GM12801 (cell line): Measurements from ENCODE around the gene SLC16A1.

Experiments
- TF ChIP-seq, protein P1 (sequence below): IDR thresholded peaks from one replicate; pipeline ENCODE4 v1.5.1; 2011; ENCODE audit warnings: control low read depth; ENCODE audit not compliant: insufficient read length; ENCODE audit errors: extremely low read depth

Gene SLC16A1

GRCh38 chr1:112981426-112981825, 25.4 kb upstream of the SLC16A1 start:
- TF ChIP-seq, protein P1, sequence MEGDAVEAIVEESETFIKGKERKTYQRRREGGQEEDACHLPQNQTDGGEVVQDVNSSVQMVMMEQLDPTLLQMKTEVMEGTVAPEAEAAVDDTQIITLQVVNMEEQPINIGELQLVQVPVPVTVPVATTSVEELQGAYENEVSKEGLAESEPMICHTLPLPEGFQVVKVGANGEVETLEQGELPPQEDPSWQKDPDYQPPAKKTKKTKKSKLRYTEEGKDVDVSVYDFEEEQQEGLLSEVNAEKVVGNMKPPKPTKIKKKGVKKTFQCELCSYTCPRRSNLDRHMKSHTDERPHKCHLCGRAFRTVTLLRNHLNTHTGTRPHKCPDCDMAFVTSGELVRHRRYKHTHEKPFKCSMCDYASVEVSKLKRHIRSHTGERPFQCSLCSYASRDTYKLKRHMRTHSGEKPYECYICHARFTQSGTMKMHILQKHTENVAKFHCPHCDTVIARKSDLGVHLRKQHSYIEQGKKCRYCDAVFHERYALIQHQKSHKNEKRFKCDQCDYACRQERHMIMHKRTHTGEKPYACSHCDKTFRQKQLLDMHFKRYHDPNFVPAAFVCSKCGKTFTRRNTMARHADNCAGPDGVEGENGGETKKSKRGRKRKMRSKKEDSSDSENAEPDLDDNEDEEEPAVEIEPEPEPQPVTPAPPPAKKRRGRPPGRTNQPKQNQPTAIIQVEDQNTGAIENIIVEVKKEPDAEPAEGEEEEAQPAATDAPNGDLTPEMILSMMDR = no peak

DNA sequence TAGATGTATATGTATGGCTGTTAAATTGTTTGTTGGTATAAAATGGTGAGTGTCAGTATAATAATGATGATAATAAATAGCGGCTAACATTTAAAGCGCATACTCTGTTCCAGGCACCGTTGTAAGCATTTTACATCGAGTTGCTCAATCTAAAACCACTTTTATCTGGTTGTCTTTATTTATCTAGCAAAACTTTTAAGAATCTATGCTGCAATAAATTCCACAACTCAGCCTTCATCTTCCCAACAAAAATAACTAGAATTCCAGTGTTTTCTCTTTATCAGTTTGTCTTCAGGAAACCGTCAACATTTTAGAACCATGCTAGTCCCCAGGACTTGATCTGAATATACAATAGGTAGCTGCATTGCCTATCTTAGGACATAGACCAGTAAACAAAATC, 19.3 kb upstream of the SLC16A1 start:
- TF ChIP-seq, protein P1 = no peak

DNA sequence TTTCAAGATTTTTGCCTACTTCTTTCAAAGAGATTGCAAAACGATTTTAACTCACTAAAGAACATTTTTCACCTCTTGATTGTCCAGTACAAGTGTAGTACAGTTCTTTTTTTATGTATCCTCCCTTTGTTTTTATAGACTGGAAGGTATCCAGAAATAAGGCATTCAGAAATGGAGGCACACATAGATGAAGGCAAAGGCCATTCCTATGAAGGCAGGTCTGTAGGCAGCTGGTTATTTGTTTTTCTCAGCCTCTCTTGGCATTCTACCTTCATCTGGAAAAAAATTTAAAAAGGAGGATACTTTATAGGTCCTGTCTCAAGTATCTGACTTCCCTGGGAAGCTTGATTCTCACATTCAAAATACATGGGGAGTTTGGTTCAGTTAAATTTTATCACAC, 18.6 kb upstream of the SLC16A1 start:
- TF ChIP-seq, protein P1 = no peak

GRCh38 chr1:112973788-112974187, 17.8 kb upstream of the SLC16A1 start:
- TF ChIP-seq, protein P1 = no peak

- TF ChIP-seq, protein P1 = no peak
Measured at GRCh38 chr1:112971006-112971405, 15.0 kb upstream of the SLC16A1 start.

DNA sequence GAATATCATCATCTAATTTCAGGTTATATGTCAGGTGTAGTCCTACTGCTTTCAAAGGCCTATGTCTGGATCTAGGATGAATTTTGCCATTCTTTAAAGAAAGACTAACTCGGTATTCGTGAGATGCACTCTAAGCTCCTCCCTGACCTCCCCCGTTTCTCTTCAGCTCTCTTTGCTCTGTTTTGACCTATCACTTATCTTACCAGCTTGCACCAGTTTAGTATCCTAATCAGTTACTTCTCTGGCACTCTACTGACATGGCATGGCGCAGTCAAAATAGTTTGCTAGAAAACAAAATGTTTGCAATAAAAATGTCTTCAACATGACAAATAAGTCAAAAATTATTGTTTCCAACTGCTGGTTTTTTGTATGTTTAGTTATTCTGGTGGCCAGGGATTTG, 8.4 kb upstream of the SLC16A1 start:
- TF ChIP-seq, protein P1 = no peak

DNA sequence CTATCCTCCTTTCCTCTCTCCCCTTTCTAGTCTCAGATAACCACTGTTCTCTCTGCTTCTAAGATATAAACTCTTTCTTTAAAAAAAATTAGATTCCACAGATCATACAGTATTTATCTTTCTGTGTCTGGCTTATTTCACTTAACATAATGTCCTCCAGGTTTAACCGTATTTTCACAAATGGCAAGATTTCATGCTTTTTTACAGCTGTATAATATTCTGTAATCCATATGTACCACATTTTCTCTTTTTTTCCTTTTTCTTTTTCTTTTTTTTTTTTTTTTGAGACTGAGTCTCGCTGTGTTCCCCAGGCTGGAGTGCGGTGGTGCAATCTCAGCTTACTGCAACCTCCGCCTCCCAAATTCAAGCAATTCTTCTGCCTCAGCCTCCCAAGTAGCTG, 5.1 kb upstream of the SLC16A1 start:
- TF ChIP-seq, protein P1 = no peak

- TF ChIP-seq, protein P1 = no peak
Measured at GRCh38 chr1:112960384-112960783, 4.4 kb upstream of the SLC16A1 start.
